ENCODE data around the gene HTR4.

HTR4 gene

GRCh38 chr5:148639081-148639480, 15.2 kb downstream of the HTR4 start:
- DNase-seq (ENCODE audit: insufficient read length, low spot score) (no peak), FAIRE-seq (no peak)
- TF ChIP-seq CTCF (IDR thresholded peaks at IDR 0.05; ENCODE audit: insufficient read depth, missing control alignments): no peak

GRCh38 chr5:148636353-148636752, 18.0 kb downstream of the HTR4 start:
- FAIRE-seq: no peak

GRCh38 chr5:148635321-148636083, 18.8 kb downstream of the HTR4 start:
- no peak for TF ChIP-seq CTCF (IDR thresholded peaks at IDR 0.05; ENCODE audit: insufficient read depth, missing control alignments)
- no peak for FAIRE-seq
- DNase-seq (ENCODE audit: insufficient read length, low spot score): no peak

More at GRCh38 chr5:148636353-148636752, 18.0 kb downstream of the HTR4 start:
- no peak for DNase-seq (ENCODE audit: insufficient read length, low spot score)
- TF ChIP-seq CTCF (IDR thresholded peaks at IDR 0.05; ENCODE audit: insufficient read depth, missing control alignments): no peak

- no peak for FAIRE-seq
Measured at GRCh38 chr5:148633067-148633377, 21.3 kb downstream of the HTR4 start.

GRCh38 chr5:148632255-148633066, 21.9 kb downstream of the HTR4 start:
- FAIRE-seq (no peak), DNase-seq (ENCODE audit: insufficient read length, low spot score) (no peak)
- no peak for TF ChIP-seq CTCF (IDR thresholded peaks at IDR 0.05; ENCODE audit: insufficient read depth, missing control alignments)

More at GRCh38 chr5:148633067-148633377, 21.3 kb downstream of the HTR4 start:
- TF ChIP-seq CTCF (IDR thresholded peaks at IDR 0.05; ENCODE audit: insufficient read depth, missing control alignments): no peak
- DNase-seq (ENCODE audit: insufficient read length, low spot score): no peak

GRCh38 chr5:148626986-148627385, 27.3 kb downstream of the HTR4 start:
- no peak for DNase-seq (ENCODE audit: insufficient read length, low spot score)
- no peak for FAIRE-seq
- TF ChIP-seq CTCF (IDR thresholded peaks at IDR 0.05; ENCODE audit: insufficient read depth, missing control alignments): no peak
